Testis (tissue), 2 donors: ENCODE data around the gene MEGF11.

Source experiments
- POLR2A ChIP-seq: fragments of 450-650 bp; IDR thresholded peaks from one replicate; pipeline ENCODE4 v1.6.1; 2017; ENCODE audit warnings: antibody characterized with exemption, mild to moderate bottlenecking, moderate library complexity
- TF ChIP-seq, protein P1 (sequence below), 3 experiments: fragments of 450-650 bp in 2 of 3; fragments of 200-600 bp in 1 of 3; sonication (generic) in 1 of 3; IDR thresholded peaks; one replicate each; pipeline ENCODE4 v1.5.1; 2016 to 2019; ENCODE audit warnings: antibody characterized with exemption in 3 of 3, mild to moderate bottlenecking in 2 of 3, moderate library complexity in 1 of 3

DNA sequence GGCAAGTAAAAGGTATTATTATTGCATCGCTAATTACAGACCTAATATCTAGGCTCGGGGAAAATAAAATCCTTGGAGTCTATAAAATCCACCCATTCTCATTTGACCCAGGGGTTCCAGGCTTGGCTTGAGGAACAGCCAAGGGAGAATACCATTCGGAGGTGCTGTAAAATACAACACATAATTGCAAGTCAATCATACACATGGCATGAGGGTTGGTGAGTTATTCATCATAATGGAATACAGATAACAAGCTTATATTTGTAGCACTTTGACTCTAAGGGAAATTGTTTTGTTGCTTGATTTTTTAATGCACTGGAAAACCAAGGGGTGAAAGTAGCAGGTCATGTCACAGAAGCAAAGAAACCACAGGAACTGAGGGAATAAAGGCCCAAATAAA is 23.0 kb upstream of the MEGF11 start:
- TF ChIP-seq POLR2A = no peak
- TF ChIP-seq, protein P1, sequence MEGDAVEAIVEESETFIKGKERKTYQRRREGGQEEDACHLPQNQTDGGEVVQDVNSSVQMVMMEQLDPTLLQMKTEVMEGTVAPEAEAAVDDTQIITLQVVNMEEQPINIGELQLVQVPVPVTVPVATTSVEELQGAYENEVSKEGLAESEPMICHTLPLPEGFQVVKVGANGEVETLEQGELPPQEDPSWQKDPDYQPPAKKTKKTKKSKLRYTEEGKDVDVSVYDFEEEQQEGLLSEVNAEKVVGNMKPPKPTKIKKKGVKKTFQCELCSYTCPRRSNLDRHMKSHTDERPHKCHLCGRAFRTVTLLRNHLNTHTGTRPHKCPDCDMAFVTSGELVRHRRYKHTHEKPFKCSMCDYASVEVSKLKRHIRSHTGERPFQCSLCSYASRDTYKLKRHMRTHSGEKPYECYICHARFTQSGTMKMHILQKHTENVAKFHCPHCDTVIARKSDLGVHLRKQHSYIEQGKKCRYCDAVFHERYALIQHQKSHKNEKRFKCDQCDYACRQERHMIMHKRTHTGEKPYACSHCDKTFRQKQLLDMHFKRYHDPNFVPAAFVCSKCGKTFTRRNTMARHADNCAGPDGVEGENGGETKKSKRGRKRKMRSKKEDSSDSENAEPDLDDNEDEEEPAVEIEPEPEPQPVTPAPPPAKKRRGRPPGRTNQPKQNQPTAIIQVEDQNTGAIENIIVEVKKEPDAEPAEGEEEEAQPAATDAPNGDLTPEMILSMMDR (IDR thresholded peaks at IDR 0.05) = no peak
